HFF-Myc (cell line): ENCODE data around the gene GOLGA8A.
"Not testable (repeated sequence)": the region's sequence is repeated elsewhere in the genome, so short reads cannot be mapped to it uniquely, and the experiment has no call there.

Source experiments
- DNase-seq: peaks from one replicate; pipeline ENCODE4 v3.0.0-alpha.2; 2011; ENCODE audit warnings: low read depth; ENCODE audit errors: extremely low read depth
- H3K4me3 ChIP-seq: replicated peaks from 2 replicates; pipeline ENCODE4 v1.5.1; 2011; ENCODE audit warnings: low read depth, mild to moderate bottlenecking, control low read depth, low read length
- TF ChIP-seq, protein P1 (sequence below): IDR thresholded peaks from 2 replicates; pipeline ENCODE4 v1.5.1; 2012; ENCODE audit warnings: mild to moderate bottlenecking, low read depth, low read length, control low read depth; ENCODE audit errors: missing control alignments

The GOLGA8A gene

GRCh38 chr15:34435658-34436057 is 1.9 kb downstream of the GOLGA8A start:
- DNase-seq, result no peak
- TF ChIP-seq, protein P1, sequence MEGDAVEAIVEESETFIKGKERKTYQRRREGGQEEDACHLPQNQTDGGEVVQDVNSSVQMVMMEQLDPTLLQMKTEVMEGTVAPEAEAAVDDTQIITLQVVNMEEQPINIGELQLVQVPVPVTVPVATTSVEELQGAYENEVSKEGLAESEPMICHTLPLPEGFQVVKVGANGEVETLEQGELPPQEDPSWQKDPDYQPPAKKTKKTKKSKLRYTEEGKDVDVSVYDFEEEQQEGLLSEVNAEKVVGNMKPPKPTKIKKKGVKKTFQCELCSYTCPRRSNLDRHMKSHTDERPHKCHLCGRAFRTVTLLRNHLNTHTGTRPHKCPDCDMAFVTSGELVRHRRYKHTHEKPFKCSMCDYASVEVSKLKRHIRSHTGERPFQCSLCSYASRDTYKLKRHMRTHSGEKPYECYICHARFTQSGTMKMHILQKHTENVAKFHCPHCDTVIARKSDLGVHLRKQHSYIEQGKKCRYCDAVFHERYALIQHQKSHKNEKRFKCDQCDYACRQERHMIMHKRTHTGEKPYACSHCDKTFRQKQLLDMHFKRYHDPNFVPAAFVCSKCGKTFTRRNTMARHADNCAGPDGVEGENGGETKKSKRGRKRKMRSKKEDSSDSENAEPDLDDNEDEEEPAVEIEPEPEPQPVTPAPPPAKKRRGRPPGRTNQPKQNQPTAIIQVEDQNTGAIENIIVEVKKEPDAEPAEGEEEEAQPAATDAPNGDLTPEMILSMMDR, result no peak
- H3K4me3 ChIP-seq, result peak overlapping the region; percentile 73

GRCh38 chr15:34434627-34435305 is 2.8 kb downstream of the GOLGA8A start:
- no peak overlapping the region for H3K4me3 ChIP-seq
- TF ChIP-seq, protein P1, result no peak
- DNase-seq, result no peak

DNA sequence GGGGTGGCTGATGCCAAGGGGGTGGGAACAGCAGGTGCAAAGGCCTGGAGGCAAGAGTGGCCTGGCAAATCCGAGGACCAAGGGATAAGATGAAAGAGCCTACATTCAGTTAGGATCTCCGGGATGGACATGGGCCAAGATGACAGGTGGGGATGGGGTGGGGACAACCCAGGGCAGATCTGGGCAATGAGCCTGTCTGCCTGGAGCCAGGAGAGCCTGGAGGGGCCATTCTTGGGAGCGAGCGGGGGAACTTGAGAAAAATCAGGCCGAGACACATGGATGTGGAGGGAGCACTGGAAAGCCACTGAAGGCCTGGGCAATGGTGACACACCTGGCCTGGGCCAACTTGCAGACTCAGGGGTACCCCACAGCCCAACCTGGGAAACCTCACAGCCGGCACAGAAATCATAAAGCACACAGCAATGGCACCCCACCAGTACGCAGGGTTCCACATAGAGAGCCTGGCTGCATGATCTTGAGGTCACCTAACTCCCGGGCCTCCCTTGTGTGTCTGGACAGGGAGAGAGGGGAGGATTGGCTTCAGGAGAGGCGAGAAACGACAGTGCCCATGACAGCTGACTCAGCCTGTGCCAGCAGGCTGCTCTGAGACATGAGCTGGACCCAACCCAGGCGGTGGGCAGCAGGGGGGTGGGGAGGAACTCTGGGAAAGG is 3.5 kb downstream of the GOLGA8A start:
- H3K4me3 ChIP-seq, result not testable (repeated sequence)

DNA sequence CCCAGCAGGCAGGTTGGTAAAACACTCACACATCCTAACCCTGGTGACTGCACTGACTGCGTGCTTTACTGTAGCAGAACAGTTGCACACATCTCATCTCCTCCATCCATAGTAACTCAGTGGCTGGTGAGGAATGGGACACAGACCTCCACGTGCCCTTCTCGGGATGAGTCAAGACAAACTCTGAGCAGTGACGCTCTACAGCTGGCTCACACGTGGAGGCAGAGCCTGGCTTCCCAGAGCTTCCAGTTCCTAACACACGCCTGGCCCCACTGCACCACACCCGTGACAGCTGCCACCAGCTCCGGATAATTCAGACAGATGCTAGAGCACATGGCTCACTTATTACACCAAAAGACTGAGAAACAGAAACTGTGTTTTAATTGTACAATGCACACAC is 7.0 kb downstream of the GOLGA8A start:
- not testable (repeated sequence) for H3K4me3 ChIP-seq
- peak; percentile 41 for DNase-seq

More for the DNA sequence above, 3.5 kb downstream of the GOLGA8A start:
- DNase-seq, result not testable (repeated sequence)

GRCh38 chr15:34423425-34424090 is 14.1 kb downstream of the GOLGA8A start:
- not testable (repeated sequence) for H3K4me3 ChIP-seq, DNase-seq

GRCh38 chr15:34420953-34421352 is 16.7 kb downstream of the GOLGA8A start:
- H3K4me3 ChIP-seq, DNase-seq: not testable (repeated sequence)

GRCh38 chr15:34418435-34418834 is 19.2 kb downstream of the GOLGA8A start:
- DNase-seq, result not testable (repeated sequence)

DNA sequence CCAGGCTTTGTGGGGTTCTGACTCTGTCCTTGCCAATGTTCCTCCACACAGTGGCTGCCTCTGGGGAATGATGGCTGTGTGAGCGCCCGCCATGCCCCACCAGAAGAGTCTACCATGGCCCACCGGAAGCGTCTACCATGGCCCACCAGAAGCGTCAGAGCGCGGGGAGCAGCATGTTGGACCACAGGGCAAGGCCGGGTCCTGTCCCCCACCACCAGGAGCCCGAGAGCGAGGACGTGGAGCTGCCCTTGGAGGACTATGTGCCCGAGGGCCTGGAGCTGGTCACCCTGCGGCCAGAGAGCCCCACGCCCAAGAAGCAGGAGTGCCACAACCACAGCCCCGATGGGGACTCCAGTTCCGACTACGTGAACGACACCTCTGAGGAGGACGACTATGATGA is 28.1 kb downstream of the GOLGA8A start:
- not testable (repeated sequence) for DNase-seq, H3K4me3 ChIP-seq

More at GRCh38 chr15:34418435-34418834, 19.2 kb downstream of the GOLGA8A start:
- H3K4me3 ChIP-seq, result not testable (repeated sequence)

DNA sequence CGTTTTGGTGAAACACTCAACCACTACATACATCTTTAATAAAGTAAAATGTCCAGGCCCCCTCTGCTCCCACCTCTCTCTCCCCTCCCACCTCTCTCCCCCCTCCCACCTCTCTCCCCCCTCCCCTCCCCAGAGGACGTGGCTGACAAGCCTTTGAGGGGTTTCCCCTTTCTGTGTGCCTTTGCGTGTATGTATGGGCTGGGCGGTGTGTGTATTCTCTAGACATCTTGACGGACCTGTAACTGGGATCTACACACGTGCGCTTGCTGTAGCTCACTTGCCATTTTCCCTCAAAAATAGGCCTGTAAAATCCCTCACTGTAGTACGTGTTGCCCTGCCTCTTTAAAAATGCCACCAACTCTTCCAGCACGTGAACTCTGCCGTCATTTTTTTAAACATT is 28.6 kb downstream of the GOLGA8A start:
- not testable (repeated sequence) for DNase-seq

GRCh38 chr15:34403899-34404298 is 33.7 kb downstream of the GOLGA8A start:
- not testable (repeated sequence) for H3K4me3 ChIP-seq, DNase-seq

More for the DNA sequence above, 28.6 kb downstream of the GOLGA8A start:
- H3K4me3 ChIP-seq, result not testable (repeated sequence)

DNA sequence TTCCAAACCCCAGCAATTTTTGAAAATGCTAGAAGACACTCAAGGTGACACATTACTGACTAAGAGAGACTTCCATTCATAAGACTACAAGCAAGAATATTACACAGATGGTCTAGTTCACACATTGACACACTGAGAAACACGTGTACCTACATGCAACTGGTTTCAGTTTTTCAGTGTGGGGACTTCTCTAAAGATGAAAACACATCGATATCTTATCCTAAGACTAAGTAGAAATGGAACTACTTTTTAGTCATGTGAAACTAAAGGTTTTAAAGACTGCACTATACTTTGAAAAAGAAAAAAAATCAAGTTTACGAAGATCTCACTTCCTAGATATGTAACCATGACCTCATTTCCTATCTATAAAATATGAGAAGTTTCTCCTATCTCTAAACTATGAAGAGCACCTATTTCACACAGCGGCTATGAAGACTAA is 34.4 kb downstream of the GOLGA8A start:
- H3K4me3 ChIP-seq, DNase-seq: not testable (repeated sequence)

DNA sequence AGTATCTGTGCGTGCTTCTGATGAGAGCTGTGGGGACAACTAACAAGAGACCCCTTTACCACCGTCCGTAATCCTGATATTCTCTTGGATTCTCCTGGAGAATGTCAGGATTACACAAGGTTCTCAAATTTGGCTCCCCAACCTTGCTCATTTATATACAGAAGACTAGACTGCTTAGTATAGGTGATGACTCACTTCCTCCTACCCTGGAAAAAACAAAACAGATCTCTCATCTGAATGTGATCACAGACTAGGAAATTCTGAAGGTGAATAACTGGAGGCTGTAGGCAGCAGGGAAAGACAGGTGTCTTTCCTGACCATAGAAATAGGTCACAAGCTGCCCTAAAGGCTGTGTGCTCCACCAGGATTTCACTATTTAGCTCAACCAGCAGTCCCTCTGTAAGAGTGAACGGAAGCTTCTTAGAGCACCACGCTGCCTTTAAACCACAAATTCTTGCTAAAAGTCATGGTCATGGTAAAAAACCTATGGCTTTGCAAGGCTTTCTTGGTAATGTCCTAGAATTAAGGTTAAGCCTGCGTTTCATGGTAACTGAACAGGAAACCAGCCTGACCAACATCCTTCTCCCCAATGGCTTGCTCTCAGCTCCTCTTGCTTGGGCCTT is 39.9 kb downstream of the GOLGA8A start:
- not testable (repeated sequence) for DNase-seq, H3K4me3 ChIP-seq

- H3K4me3 ChIP-seq, DNase-seq: not testable (repeated sequence)
Measured at GRCh38 chr15:34392981-34393380, 44.6 kb downstream of the GOLGA8A start.

- DNase-seq, H3K4me3 ChIP-seq: not testable (repeated sequence)
Measured at GRCh38 chr15:34389594-34390086, 48.0 kb downstream of the GOLGA8A start.
